ENCODE results near the gene CAMTA1.

DNA sequence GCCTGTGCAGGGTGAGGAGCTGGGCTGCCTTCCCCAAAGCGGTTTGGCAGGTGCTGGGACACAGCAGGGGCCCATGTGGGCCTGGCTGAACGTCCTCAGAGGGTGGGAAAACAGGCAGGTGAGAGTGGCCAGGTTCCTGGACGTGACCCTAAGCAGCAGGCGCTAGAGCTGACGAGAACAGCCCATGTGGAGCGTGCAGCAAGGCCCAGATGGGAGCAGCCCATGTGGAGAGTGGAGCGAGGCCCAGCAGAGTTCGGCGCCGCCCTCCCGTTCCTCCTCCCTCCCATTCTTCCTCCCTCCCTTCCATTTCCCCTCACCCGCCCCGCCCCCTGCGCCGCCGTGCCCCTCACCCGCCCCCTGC, 671.4 kb downstream of the CAMTA1 start:
- TF ChIP-seq POLR2AphosphoS5 (IDR thresholded peaks at IDR 0.05) (no peak), CTCF (IDR thresholded peaks at IDR 0.05) (no peak)

Measured in stomach (tissue), 4 donors.